K562 (cell line): ENCODE results near the gene PCSK6. TPM values are rescaled to one million over a fixed set of nuclear protein-coding genes. Genes with fewer than 3 reads are reported as not detected.

Source experiments
- ATAC-seq: fragments of 200-7000 bp; cut with Tn5 transposase; 3 replicates; pipeline ENCODE4 v1.9.1; 2020; ENCODE audit warnings: moderate library complexity
- BruUV-seq: library from RNA; stranded (reverse); fragments of 400-500 nt; replicated peaks from 2 replicates; lab custom pipeline; 2021; lab: Mats Ljungman, UMichigan
- CTCF ChIA-PET: fragments of 300-600 bp; formaldehyde crosslinking; extraction: SDS; loops from one replicate; lab custom pipeline; 2021; ENCODE audit warnings: low intra/inter-chr PET ratio; lab: Yijun Ruan, JAX
- POLR2A ChIA-PET: fragments of 300-600, 350-650 bp; sonication (Branson Sonifier 250); formaldehyde crosslinking; extraction: SDS; loops from one replicate; lab custom pipeline; 2021; ENCODE audit warnings: antibody characterized with exemption, inconsistent platforms; lab: Yijun Ruan, JAX
- DNase-seq, 4 experiments: peaks; one replicate each; pipeline versions ENCODE4 v3.0.0 to v3.0.0-alpha.2; 2011 to 2018; ENCODE audit warnings: low spot score in 3 of 4, mixed read lengths in 3 of 4; ENCODE audit errors: extremely low read depth in 1 of 4
- FAIRE-seq: peaks from 2 replicates; lab custom pipeline; 2011; peaks lifted over from hg19 to GRCh38; lab: Jason Lieb, UNC
- H2AFZ ChIP-seq: 2 replicates; pipeline ENCODE4 v1.6.0; 2011; ENCODE audit warnings: low read depth, low read length, control low read depth, inconsistent platforms
- H3K27ac ChIP-seq: fragments of 200-600 bp; 3 replicates; pipeline ENCODE4 v1.8.0; 2011; ENCODE audit warnings: low read depth, mild to moderate bottlenecking, control low read depth, inconsistent platforms, low read length, moderate library complexity, mixed read lengths; ENCODE audit errors: extremely low read depth
- H3K27me3 ChIP-seq, 2 experiments: fragments of 300-600 bp in 1 of 2; 2 replicates in 1 of 2; 3 replicates in 1 of 2; pipeline versions ENCODE4 v1.6.0 to v1.8.0; 2011; ENCODE audit warnings: inconsistent platforms in 2 of 2, low read length in 2 of 2, mild to moderate bottlenecking in 1 of 2, mixed read lengths in 1 of 2, moderate library complexity in 1 of 2; ENCODE audit not compliant: control insufficient read depth in 2 of 2, insufficient read depth in 2 of 2
- H3K36me3 ChIP-seq: fragments of 300-600 bp; 3 replicates; pipeline ENCODE4 v1.8.0; 2011; ENCODE audit warnings: mild to moderate bottlenecking, low read length, inconsistent platforms; ENCODE audit not compliant: control insufficient read depth, insufficient read depth
- H3K4me1 ChIP-seq, 2 experiments: fragments of 200-600 bp in 1 of 2; replicated peaks in 1 of 2; 2 replicates in 1 of 2; 3 replicates in 1 of 2; pipeline versions ENCODE4 v1.5.1 to v1.8.0; 2011; ENCODE audit warnings: inconsistent platforms in 2 of 2, low read length in 2 of 2, mild to moderate bottlenecking in 1 of 2, mixed read lengths in 1 of 2, moderate library complexity in 1 of 2; ENCODE audit not compliant: control insufficient read depth in 2 of 2, insufficient read depth in 2 of 2
- H3K4me2 ChIP-seq: 2 replicates; pipeline ENCODE4 v1.6.1; 2011; ENCODE audit warnings: low read length, control low read depth, inconsistent platforms, mixed read lengths; ENCODE audit not compliant: insufficient read depth
- H3K4me3 ChIP-seq: fragments of 200-600 bp; sonication (generic), shearing (Covaris generic); 2 replicates; pipeline ENCODE4 v1.5.1; 2016; ENCODE audit warnings: control low read depth, inconsistent platforms
- H3K79me2 ChIP-seq: fragments of 200-600 bp; 3 replicates; pipeline ENCODE4 v1.8.0; 2011; ENCODE audit warnings: low read length, inconsistent platforms; ENCODE audit not compliant: control insufficient read depth, insufficient read depth
- H3K9ac ChIP-seq, 2 experiments: 2 replicates each; pipeline versions ENCODE4 v1.6.0 to v1.6.1; 2011; ENCODE audit warnings: low read depth in 2 of 2, low read length in 2 of 2, control low read depth in 1 of 2, inconsistent platforms in 1 of 2, mild to moderate bottlenecking in 1 of 2, mixed read lengths in 1 of 2; ENCODE audit not compliant: insufficient read depth in 1 of 2
- H3K9me1 ChIP-seq: one replicate; pipeline ENCODE4 v1.6.0; 2011; ENCODE audit warnings: inconsistent platforms, mild to moderate bottlenecking, low read length, moderate library complexity; ENCODE audit not compliant: control insufficient read depth, insufficient read depth
- H3K9me3 ChIP-seq: replicated peaks from 2 replicates; pipeline ENCODE4 v1.5.1; 2011; ENCODE audit warnings: low read depth, low read length, inconsistent platforms; ENCODE audit not compliant: control insufficient read depth, insufficient read depth
- H4K20me1 ChIP-seq: replicated peaks from 2 replicates; pipeline ENCODE4 v1.6.1; 2011; ENCODE audit warnings: low read length, inconsistent platforms, mixed read lengths; ENCODE audit not compliant: control insufficient read depth, insufficient read depth
- CBX1 ChIP-seq: sonication (generic); IDR thresholded peaks from 2 replicates; pipeline ENCODE4 v1.6.1; 2016; ENCODE audit warnings: antibody characterized with exemption, low read depth, mild to moderate bottlenecking
- TAF1 ChIP-seq: IDR thresholded peaks from 2 replicates; pipeline ENCODE4 v1.6.1; 2011; ENCODE audit warnings: mild to moderate bottlenecking, low read length, moderate library complexity; ENCODE audit not compliant: insufficient read depth, control insufficient read depth, severe bottlenecking; ENCODE audit errors: extremely low read depth
- TRIM28 ChIP-seq: fragments of 450-650 bp; IDR thresholded peaks from 2 replicates; pipeline ENCODE4 v1.6.1; 2017
- ZNF282 ChIP-seq: sonication (generic); formaldehyde crosslinking; IDR thresholded peaks from 2 replicates; pipeline ENCODE4 v1.8.1; 2023; ENCODE audit warnings: missing genetic modification reagents
- WGBS: fragments of 100-300 bp; shearing (Covaris generic); methylation state at CpG from one replicate; pipeline ENCODE4 v1.1.6; 2016; ENCODE audit warnings: low coverage, mixed read lengths; ENCODE audit not compliant: insufficient coverage; ENCODE audit errors: missing lambda C conversion rate; 5-methylcytosine and 5-hydroxymethylcytosine counted together
- in situ Hi-C: fragments of 300-500 bp; cut with MboI; formaldehyde crosslinking; loops from 4 replicates; pipeline ENCODE4 v1.15.0; 2018; ENCODE audit warnings: inconsistent platforms, mixed read lengths
- intact Hi-C: fragments of 100-400 bp; cut with micrococcal nuclease; formaldehyde crosslinking; loops from 2 replicates; pipeline ENCODE4 v1.14.2; 2022
- polyA plus RNA-seq, 8 experiments: library from polyadenylated mRNA; depleted of rRNA in 4 of 8; stranded (reverse) in 5 of 8; unstranded in 3 of 8; fragments of >200 nt; fragmentation: Nextera tagmentation in 2 of 8; fragmentation: Illumina TruSeq in 1 of 8; extraction: Ambion mirVana in 2 of 8; extraction: Trizol in 1 of 8; gene quantifications; 2 replicates each; pipeline versions ENCODE4 v1.2.1 to v1.2.3, GENCODE V29; 2011 to 2014; ENCODE audit warnings: inconsistent platforms in 1 of 8, missing spikeins in 1 of 8
- total RNA-seq, 7 experiments: library from RNA; depleted of rRNA in 6 of 7; stranded (reverse); fragments of >200 nt in 6 of 7; fragmentation: Illumina TruSeq in 2 of 7; extraction: Trizol in 2 of 7; gene quantifications; 2 replicates each; pipeline versions ENCODE4 v1.2.1 to v1.2.3, GENCODE V29; 2011 to 2021; ENCODE audit warnings: low replicate concordance in 1 of 7
- TF ChIP-seq, protein P1 (sequence below): fragments of 200-800 bp; sonication (Bioruptor generic); IDR thresholded peaks from 2 replicates; pipeline ENCODE4 v1.6.1; 2017; ENCODE audit warnings: missing genetic modification characterization, missing compliant biosample characterization

The PCSK6 gene
- total and polyA plus RNA-seq, 9 of the 15 experiments (the other 6 are each of a cell fraction or from before 2014, with no cell fraction given), result 2.2 to 32.6 (median 14.5) TPM

GRCh38 chr15:101396484-101397261 lies 92.8 kb downstream of the PCSK6 start:
- WGBS, result 44% methylated on average over 19 of the region's 19 CpGs
- H3K4me3 ChIP-seq, result no peak overlapping the region
- H3K27me3 ChIP-seq, result peaks cover 0 to 28% of the 10 kb centered on the region in 2 experiments; a peak in 2 of 5 replicates
- ATAC-seq, result no peak
- no peak overlapping the region for H3K27ac ChIP-seq
- TF ChIP-seq, protein P1, sequence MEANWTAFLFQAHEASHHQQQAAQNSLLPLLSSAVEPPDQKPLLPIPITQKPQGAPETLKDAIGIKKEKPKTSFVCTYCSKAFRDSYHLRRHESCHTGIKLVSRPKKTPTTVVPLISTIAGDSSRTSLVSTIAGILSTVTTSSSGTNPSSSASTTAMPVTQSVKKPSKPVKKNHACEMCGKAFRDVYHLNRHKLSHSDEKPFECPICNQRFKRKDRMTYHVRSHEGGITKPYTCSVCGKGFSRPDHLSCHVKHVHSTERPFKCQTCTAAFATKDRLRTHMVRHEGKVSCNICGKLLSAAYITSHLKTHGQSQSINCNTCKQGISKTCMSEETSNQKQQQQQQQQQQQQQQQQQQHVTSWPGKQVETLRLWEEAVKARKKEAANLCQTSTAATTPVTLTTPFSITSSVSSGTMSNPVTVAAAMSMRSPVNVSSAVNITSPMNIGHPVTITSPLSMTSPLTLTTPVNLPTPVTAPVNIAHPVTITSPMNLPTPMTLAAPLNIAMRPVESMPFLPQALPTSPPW, result no peak
- no peak for TF ChIP-seq TAF1
- TF ChIP-seq TRIM28, result no peak
- no peak for TF ChIP-seq ZNF282 (CRISPR knock-in tag)
- no peak for TF ChIP-seq CBX1
- TF ChIP-seq, all 486 proteins: peak for 0
- H4K20me1 ChIP-seq, result no peaks in the 10 kb centered on the region; the same call in none of the 2 replicates
- CTCF ChIA-PET, result no interaction called here
- POLR2A ChIA-PET, result interaction anchor here (1.3 kb wide), 2 partner anchors 9 to 24 kb away, joined by 4 to 5 read pairs; no protein-coding TSS in a partner anchor
- no peaks in the 10 kb centered on the region for H3K9me3 ChIP-seq
- no peak overlapping the region for H3K9ac ChIP-seq
- FAIRE-seq, result no peak
- no peaks in the 10 kb centered on the region for H3K79me2 ChIP-seq
- in situ Hi-C loops (no loop called here), intact Hi-C loops (no loop called here)
- BruUV-seq, result no TSS peak
- DNase-seq, result no peak
- H2AFZ ChIP-seq, result no peak overlapping the region
- H3K9me1 ChIP-seq, result peaks cover 3% of the 10 kb centered on the region
- H3K4me1 ChIP-seq, result peaks cover 0 to 6% of the 10 kb centered on the region in 2 experiments; a peak in 1 of 5 replicates
- H3K36me3 ChIP-seq, result peaks cover 15% of the 10 kb centered on the region; the same call in 2 of the 3 replicates
- no peak overlapping the region for H3K4me2 ChIP-seq
